Forelimb muscle (tissue), 1 donor: ENCODE data around the gene PHF23. TPM values are rescaled to one million over a fixed set of nuclear protein-coding genes. Genes with fewer than 3 reads are reported as not detected.

ENCODE experiments used
- DNase-seq: peaks from one replicate; pipeline ENCODE4 v3.0.0-alpha.2; 2013; ENCODE audit warnings: low read depth
- polyA plus RNA-seq: library from polyadenylated mRNA; unstranded; fragments of 120-200 nt; gene quantifications from one replicate; pipeline ENCODE4 v1.2.1, GENCODE V29; 2013; ENCODE audit not compliant: insufficient read length

The PHF23 gene
- polyA plus RNA-seq, 1 donor: 35.7 TPM

DNA sequence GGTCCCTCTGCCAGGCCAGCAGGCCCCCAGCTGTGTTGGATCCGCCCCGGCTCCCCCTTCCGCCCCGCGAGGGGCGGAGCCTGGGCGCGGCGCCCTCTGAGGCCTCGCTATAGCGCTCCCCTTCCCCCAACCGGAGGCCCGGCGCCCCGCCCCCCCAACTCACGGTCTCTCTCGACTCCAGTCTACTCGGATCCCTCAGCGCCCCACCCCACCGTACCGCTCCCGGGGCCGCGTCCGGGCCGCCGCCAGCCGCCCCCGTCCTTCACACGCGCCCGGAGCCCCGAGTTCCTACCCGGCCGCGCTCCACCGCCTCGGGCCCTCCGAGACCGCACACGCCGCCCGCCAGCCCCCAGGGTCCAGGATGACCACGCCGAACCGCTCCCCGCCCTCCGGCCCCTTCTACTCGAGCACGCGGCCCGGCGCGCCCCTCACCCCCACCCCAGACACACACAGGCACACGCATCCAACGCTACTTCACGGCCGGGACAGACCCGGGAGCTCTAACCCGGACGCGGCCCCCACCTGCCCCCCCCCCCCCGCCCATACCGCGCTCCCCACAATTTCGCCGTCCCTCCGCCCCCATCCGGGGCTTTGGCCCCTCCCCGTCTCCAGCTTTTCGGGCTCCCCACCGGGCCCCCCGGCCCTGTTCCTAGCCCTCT is 1.4 kb downstream of the PHF23 start:
- DNase-seq: no peak

DNA sequence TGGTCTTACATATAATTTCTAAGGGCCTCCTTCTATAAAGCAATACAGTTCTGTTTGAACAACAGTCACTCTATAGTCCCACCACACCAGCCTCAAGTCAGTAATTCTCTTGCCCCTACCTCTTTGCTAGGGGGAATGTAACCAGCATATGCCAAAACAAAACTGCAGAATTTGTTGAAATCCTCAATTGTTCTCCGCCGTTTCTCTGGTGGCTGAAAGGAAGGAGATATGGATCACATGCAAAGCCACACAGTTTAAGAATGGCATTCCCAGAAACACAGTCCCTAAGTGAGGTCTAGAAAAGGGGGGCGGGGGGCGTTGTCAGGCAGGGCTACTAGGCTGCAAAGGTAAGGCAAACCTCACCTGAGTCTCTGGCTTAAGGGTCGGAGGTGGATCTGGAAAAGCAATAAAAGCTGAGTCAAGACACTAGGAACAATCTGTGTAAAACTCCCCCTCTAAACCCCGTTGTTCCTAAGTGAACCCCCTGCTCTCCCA is 1.9 kb downstream of the PHF23 start:
- no peak for DNase-seq

DNA sequence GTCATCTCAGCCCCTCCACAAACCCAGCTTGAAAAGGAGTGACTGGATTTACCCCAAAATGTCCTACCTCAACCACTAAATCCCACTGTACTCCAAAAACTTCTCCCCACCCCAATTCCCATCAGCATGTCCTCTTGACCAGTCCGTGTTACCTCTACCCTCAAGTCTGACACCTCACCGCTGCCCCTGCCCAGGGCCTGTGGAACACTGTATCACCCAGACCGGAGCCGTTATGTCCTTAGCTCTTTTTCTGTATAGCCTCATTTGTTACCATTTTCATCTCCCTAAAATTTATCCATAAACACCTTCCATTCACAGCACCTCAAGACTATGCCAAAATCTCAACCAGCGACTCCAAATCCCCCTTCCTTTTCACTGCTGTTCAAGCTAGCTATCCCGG is 2.4 kb downstream of the PHF23 start:
- DNase-seq: no peak

DNA sequence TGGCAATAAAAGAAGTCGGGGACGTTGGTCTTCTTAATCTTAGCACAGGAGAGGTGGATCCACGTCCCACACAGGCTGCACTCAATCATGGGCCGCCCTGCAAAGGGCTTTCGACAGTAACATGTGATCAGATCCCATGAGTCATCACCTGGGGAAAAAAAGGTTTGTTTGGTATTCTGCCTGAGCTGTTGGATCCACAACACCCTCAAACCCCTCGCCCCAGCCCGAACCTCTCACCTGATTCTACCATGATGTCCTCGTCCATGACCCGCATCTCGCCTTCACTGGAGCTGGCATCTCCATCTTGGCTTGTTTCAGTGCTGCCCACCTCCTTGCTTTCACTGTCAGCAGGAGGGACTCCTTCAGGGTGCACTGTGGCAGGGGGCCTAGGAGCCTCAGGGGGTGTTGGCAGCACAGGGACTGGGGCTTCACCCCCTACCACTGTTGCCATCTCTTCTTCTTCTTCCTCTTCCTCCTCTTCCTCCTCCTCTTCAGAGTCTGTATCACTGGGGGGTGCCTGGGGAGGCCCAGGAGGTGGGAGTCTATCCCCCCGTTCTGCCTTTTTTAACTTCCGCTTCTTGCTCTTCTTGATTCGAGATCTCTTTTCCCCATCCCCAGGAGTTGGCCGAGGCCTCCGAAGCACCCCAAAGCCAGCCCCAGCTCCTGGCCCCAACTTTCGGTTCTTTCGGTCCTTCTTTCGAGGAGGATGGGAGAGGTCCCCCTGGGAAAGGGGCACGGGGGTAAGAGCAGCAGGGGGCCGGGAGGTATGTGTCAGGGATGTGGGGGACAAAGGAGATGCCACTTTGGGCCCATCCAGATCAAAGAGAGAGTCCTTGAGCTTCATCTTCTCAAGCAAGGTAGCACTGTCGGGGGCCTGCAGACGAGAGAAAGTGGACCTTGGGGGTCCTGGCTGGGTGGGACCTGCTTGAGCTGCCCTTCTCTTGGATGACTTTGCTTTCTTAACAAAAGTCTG is 3.3 kb downstream of the PHF23 start:
- DNase-seq: no peak

DNA sequence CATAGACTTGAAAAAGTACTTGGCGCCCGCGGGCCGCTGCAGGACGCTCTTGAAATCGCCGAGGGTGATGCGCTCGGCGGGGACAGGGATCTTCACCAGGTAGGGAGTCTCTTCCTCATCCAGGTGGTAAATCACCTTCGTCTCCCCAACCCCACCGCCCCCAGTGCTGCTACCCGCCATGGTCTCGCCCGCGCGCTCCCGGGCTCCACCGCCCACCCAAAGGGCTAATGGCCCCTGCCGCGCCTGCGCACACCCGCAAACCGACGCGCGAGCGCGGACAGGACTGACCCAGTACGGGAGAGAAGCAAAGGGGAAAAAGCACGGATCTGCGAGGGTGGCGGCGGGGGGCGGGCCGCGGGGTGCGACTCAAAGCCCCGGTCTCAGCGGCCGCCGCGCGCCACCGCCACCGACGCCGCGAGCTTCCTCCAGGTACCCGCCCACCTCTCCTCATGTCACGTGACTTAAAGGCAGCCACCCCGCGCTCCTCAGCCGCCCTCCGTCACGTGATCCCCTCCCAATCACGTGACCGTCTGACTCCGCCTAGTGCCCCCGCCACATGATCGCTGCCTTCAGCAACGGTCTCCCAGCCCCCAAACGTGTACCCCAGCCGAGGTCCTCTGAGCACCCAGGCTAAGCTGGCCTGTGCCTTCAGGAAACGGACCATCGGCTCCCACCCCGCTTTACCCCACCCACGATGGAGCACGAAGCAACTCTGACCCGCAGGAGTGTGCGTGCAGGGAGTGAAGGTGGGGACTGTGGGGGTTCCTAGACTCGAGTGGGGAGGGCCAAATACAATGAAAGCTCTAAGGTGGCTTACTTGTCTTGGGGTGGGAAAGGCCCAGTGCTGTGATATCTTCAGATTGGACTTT is 4.9 kb downstream of the PHF23 start, which contains the start of gene DVL2:
TSS of gene DVL2 (minus strand) at position 435 of the 869 bp plus-strand sequence. CDS start at position 180, 255 bp downstream.
- peak; percentile 82 for DNase-seq

DNA sequence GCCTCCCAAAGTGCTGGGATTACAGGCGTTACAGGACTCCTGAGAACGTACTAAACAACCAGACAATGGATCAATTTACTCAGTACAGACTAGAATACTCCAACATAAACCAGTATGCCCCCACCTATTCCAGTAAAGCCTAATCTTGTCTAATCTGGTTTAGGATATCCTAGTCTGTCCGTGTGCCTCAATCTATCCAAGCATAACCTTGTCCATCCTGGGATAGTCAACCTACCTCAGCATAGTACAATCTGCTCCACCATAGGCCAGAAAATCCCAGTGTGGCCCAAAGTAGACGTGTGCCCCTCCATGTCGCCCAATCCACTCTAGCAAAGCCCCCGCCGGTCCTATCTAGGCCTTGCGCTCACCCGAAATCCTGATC is 5.6 kb downstream of the PHF23 start:
- no peak for DNase-seq

DNA sequence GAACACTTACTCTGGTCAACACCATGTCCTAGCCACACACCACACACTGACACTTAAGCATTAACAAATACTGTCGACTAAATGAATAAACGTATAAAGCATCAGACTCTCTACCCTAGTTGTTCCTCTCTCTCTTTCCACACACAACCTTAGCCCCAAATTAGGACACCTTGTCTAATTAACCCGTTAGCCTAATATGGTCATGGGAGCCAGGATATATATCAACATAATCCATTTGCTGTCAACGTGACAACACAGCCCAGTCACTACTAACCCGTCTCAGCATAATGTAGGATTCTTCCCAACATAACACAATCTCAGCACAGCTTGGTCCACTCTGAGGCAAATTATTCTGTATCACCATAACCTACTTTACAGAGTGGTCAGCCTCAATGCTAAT is 7.1 kb downstream of the PHF23 start:
- no peak for DNase-seq

DNA sequence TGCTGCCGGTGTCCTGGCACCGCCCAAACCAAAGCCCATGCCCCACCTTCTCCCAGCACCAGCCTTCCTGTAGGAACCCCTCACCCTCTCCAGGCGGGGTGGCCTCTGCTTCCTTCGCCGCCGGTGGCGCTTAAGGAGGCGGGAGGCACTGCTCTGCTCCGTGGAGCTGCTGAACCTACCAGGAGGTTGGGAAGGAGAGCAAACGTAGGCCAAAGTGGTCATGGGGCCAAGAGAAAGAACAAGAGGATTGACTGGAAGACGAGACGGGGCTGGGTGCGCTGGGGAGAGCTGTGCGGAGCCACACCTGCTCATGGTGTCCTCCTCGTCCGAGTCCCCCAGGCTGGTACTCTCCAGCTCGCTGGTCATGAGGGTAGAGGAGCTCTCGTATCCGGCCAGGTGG is 9.8 kb downstream of the PHF23 start:
- no peak for DNase-seq

DNA sequence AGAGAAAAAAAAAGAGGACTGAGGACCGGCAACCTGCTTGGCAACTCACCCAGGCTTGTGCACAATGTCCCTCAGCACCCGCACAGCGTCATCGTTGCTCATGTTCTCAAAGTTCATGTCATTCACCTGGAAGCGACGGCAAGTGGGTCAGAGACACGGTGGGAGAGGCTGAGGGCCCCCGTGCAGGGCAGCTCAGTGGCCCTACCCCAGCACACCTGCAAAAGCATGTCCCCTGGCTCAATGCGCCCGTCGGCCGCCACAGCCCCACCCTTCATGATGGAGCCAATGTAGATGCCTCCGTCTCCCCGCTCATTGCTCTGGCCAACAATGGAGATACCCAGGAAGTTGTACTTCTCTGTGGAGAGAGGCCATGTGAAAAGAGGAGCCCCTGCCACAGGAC is 10.3 kb downstream of the PHF23 start:
- DNase-seq: no peak

DNA sequence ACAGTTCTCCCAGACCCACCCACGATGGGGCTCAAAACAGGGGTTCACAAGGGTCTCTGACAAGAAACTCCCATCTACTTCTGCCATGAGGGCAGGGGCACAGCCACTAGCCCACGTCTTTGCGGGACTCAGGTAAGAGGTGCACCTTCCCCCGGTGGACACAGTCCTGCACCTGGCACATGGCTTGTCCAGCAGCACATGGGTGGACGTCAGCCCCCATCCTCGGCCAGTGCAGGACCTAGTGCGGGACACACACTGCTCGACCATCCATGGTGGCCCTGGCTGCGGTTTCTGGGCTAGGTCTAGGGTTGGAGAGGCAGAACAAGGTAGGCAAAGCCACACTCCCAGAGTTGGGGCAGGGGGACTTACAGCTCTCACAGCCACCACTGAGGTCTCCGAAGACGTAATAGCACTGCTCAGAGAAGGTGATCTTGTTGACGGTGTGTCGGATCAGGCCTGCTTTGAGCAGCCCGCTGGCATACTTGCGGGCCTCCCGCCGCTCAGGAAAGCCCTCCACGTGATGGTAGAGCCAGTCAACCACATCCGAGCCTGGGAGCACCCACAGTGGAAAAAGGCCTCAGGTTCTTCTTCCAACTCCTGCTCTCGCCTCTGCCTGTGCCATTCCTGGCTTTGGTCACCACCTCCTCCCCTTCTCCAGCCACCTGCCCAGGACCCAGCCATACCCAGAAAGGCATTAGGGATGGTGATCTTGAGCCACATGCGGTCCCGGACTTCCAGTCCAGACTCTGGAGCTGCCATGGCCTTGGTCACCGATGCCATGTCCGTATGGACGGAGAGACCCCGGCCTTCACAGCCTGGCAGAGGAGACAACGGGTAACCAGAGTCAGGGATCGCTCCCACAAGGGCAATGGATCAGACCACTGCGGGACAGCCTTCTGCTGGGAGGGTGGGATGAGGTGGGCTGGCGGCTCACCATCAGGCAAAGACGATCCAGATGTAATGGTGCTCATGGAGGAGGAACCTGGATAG is 12.2 kb downstream of the PHF23 start:
- DNase-seq: no peak

DNA sequence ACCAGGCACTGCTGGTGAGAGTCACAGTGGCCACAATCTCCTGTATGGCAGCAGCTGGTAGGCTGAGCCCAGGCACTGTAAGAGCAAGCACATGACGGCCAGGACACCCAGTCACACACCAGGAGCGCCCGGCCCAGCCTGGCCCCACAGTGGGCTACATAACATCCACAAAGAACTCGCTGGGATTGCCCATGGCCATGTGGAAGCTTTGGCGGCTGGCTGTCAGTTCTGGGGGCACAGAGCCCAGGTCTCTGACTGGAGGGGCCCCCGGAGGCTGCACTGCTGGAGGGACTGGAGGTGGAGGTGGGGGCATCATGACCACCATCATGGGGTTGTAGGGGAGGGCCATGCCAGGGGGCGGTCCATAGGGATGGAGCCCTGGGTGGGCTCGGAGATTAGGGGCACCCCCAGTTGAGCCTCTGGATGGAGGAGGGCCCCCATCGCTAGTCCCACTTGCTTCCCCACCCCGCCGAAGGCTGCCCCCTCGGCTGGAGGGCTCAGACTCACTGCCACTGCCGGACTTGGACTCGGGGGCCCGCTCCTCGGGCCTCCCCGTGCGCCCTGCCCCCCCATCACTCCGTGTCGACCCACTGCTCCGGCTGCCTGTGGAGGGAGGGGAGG is 13.4 kb downstream of the PHF23 start:
- DNase-seq: no peak

DNA sequence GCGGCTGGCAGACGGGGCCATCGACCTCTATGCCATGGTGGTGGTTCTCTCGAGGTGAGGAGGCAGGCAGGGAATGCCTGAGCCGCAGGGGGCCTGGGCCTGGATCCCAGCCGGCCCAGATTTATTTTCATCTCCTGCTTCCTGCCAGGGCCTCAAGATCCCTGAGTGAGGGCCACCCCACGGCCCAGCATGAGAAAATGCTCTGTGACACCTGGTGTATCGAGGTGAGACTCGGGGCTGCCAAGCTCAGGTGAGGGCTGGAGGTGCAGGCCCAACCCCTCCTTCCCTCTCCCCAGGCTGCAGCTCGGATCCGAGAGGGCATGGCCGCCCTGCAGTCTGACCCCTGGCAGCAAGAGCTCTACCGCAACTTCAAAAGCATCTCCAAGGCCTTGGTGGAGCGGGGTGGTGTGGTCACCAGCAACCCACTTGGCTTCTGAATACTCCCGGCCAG is 14.6 kb downstream of the PHF23 start:
- no peak for DNase-seq

DNA sequence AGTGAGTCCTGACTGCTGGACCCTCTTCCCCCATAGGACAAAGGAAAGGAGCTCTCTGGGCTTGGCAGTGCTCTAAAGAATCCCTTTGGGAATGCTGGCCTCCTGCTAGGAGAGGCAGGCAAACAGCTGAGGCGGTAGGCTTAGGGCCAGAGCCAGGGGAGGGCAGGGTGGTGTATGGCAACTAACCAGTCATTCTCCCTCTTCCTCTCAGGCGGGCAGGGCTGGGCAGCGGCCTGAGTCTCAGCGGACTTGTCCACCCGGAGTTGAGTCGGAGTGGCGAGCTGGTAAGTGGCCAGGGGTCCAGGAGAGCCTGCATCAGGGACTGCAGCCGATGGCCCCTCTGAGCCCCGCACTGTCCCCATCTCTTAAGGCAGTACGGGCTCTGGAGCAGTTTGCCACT is 15.1 kb downstream of the PHF23 start:
- no peak for DNase-seq

DNA sequence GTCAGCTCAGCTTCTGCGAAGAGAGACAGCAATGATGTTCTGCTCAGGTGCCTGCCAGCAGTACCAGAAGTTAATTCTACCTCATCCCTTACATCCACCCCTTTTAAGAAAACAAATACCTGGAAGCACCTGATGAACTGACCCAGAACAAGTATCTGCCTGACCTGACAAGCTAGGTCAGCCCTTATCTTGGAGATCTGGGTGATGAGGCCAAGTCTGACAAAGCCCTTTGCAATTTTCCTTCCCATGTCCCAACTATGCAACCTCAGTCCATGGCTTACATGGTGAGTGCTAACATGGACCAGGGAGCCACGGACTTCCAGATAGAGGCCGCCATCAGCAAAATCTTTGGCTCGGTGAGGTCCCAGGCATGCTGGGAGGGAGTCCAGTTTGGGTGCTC is 15.9 kb downstream of the PHF23 start:
- no peak for DNase-seq

DNA sequence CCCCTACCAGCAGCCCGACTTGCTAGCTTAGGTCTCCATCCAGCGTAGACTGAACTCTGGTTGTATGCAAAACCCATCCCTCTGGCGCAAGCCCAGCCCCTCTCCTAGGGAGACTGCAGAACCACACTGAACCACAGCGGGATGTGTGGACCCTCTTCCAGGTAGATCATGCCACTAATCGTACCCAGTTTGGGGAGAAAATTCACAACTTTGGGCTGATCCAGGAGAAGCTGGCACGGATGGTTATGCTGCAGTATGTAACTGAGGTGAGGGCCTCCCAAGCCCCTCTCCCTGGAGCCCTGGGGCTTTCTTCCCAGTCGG is 16.3 kb downstream of the PHF23 start:
- DNase-seq: no peak

DNA sequence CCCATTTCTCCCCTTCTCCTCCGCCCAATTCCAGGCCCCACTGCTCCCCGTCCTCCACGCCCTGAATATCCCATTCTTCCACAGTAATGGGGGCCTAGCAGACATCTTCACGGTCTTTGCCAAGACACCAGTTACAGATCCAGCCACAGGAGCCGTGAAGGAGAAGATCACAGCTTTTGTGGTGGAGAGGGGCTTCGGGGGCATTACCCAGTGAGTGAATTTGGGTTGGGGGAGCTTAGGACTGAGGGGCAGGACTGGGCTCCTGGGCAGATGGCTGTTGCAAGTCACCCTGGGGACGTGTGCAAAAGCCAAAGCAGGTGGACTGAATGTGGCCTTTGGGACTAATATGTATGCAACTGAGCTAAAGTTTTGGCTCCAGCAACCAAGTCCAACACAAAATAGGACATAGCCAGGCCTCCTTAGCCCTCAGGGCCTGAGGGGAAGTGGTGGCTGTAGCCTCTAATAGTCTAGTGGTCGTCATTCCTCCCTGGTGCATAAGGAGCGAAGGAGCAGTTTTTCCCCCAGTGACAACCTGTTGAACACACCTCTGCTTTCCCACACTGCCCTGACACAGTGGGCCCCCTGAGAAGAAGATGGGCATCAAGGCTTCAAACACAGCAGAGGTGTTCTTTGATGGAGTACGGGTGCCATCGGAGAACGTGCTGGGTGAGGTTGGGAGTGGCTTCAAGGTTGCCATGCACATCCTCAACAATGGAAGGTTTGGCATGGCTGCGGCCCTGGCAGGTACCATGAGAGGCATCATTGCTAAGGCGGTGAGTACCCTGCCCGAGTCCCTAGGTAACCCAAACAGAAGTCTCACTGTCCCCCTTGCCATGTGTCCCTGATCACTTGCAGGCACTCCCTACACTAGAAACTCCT is 16.9 kb downstream of the PHF23 start:
- DNase-seq: no peak

DNA sequence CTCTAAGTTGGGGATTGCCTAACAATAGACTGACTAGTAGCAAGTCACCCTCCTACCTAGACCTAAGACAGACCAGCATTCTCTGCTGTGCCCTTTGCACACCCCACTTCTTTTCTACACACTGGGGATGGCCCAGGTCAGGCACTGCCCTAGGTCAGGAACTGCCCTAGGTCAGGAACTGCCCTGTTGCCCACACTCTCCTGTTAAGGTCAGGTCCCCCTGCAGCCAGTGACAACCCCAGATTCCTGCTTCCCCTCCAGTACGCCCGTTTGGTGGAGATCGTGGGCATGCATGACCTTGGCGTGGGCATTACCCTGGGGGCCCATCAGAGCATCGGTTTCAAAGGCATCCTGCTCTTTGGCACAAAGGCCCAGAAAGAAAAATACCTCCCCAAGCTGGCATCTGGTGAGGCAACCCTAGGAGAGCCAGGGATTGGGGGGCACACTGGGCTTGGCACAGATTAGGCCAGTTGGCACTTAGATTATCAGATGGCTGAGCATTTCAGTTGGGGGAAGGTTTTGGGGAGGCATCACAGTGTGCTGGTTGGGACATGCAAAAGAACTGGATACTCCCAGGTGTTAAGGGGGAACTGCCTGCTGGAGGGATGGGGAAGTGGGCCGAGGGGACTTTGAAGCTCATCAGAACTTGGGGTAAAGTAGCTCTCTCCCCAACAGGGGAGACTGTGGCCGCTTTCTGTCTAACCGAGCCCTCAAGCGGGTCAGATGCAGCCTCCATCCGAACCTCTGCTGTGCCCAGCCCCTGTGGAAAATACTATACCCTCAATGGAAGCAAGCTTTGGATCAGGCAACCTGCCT is 17.8 kb downstream of the PHF23 start:
- DNase-seq: no peak

DNA sequence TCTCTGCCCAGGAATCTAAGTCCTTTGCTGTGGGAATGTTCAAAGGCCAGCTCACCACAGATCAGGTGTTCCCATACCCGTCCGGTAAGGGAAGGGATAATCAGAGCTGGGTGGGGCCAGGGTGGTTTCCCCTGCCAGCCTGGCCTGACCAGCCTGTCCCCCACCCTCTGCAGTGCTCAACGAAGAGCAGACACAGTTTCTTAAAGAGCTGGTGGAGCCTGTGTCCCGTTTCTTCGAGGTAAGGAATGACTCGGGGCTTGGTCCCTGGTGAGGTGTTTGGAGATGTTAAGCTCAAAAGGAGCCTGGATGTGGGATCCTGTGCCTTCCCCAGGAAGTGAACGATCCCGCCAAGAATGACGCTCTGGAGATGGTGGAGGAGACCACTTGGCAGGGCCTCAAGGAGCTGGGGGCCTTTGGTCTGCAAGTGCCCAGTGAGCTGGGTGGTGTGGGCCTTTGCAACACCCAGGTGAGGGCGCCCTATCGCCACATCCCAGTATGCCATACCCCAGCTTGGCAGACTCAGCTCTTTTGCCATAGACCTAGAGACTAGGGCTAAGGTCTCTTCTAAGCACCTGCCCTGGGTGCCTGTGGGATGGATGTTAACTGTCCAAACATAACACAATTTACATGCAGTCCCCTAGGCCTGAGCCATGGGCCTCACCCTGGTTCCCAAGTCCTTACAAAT is 18.5 kb downstream of the PHF23 start:
- no peak for DNase-seq
